Fibroblast of peridontal ligament (primary cell): ENCODE results near the gene PKNOX2.

Source experiments
- DNase-seq: peaks from one replicate; pipeline ENCODE4 v3.0.0-alpha.2; 2010; ENCODE audit errors: extremely low read depth

Gene PKNOX2

GRCh38 chr11:125476721-125477120, 312.2 kb downstream of the PKNOX2 start:
- DNase-seq: no peak

GRCh38 chr11:125479137-125479536, 314.6 kb downstream of the PKNOX2 start:
- no peak for DNase-seq

- no peak for DNase-seq
Measured at GRCh38 chr11:125481531-125481930, 317.0 kb downstream of the PKNOX2 start.
